Epithelial cell of proximal tubule (primary cell): Measurements from ENCODE around the gene MAG. TPM values are rescaled to one million over a fixed set of nuclear protein-coding genes. Genes with fewer than 3 reads are reported as not detected.
"Not testable (repeated sequence)": the region's sequence is repeated elsewhere in the genome, so short reads cannot be mapped to it uniquely, and the experiment has no call there.

Source experiments
- DNase-seq: peaks from one replicate; pipeline ENCODE4 v3.0.0-alpha.2; 2011; ENCODE audit warnings: low read depth
- H3K4me3 ChIP-seq: 2 replicates; pipeline ENCODE4 v1.5.1; 2011; ENCODE audit warnings: low read depth, mild to moderate bottlenecking, low read length
- total RNA-seq: library from RNA; depleted of rRNA; stranded (reverse); fragments of >200 nt; gene quantifications from 2 replicates; pipeline ENCODE4 v1.2.3, GENCODE V29; 2015
- TF ChIP-seq, protein P1 (sequence below): conservative IDR thresholded peaks from 2 replicates; pipeline ENCODE4 v1.5.1; 2012; ENCODE audit warnings: low read depth, mild to moderate bottlenecking, low read length

Gene MAG
- total RNA-seq, 1 donor from 2014 or later = not detected

DNA sequence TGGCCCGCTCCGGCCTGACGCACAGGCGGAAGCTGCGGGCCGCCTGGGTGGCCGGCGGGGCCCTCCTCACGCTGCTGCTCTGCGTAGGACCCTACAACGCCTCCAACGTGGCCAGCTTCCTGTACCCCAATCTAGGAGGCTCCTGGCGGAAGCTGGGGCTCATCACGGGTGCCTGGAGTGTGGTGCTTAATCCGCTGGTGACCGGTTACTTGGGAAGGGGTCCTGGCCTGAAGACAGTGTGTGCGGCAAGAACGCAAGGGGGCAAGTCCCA, 60.2 kb downstream of the MAG start:
- TF ChIP-seq, protein P1, sequence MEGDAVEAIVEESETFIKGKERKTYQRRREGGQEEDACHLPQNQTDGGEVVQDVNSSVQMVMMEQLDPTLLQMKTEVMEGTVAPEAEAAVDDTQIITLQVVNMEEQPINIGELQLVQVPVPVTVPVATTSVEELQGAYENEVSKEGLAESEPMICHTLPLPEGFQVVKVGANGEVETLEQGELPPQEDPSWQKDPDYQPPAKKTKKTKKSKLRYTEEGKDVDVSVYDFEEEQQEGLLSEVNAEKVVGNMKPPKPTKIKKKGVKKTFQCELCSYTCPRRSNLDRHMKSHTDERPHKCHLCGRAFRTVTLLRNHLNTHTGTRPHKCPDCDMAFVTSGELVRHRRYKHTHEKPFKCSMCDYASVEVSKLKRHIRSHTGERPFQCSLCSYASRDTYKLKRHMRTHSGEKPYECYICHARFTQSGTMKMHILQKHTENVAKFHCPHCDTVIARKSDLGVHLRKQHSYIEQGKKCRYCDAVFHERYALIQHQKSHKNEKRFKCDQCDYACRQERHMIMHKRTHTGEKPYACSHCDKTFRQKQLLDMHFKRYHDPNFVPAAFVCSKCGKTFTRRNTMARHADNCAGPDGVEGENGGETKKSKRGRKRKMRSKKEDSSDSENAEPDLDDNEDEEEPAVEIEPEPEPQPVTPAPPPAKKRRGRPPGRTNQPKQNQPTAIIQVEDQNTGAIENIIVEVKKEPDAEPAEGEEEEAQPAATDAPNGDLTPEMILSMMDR = no peak
- DNase-seq = no peak
- no peak overlapping the region for H3K4me3 ChIP-seq

DNA sequence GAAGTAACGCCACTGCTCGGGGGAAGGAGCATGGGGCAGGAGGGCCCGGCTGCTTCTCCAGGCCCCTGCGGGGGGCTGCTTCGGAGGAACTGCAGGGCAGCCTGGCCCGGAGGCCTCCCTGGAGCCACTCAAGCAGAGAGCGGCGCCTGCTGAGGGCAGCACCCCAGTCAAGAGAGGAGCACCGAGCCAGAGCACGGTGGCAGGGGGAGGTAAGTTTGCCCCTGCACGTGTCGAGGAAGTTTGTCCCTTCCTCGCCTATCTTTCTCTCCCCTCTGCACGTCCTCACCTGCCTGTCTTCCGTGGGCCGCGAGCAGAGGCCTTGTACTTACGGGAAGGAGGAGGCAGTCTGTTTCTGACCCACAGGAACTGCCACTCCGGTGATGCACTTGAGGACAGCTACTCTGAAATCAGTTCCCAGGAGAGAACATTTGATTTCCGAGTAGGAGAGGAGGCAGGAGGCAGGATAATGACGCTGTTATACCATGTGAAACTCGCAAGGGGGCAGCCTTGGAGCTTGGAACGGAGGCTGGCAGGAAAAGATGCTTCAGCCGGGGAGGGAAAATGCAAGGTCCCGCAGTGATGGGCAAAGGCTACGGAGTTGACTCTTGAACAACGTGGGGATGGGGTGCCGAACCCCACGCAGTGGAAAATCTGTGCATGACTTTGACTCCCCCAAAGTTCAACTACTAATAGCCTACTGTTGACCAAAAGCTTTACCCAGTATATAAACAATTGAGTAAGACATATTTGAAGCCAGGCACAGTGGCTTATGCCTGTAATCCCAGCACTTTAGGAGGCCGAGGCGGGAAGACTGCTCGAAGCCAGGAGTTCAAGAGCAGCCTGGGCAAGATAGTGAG, 60.7 kb downstream of the MAG start:
- DNase-seq = peak; percentile 9
- TF ChIP-seq, protein P1 = peak; percentile 85
- H3K4me3 ChIP-seq = no peak overlapping the region

DNA sequence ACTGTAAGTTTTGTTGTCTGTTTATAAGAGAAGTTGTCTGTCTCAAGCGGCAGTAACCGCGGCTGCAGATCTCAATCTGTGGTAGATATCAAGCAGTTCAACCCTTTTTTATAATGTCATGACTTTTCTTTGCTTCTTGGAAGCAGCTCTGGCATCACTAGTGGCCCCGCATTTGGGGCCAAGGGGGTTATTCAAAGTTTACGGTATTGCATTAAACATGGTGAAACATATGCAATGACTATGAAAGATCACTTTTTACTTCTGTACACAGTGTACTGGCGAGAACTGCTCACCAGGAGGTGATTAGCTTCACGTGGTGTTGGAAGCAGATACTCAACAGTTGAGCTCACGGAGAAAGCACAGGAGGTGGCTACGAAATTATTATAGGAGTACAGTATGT, 61.7 kb downstream of the MAG start:
- TF ChIP-seq, protein P1 = no peak
- no peak overlapping the region for H3K4me3 ChIP-seq
- DNase-seq = no peak

- no peak for DNase-seq
- H3K4me3 ChIP-seq = no peak overlapping the region
- TF ChIP-seq, protein P1 = no peak
These were observed 62.9 kb downstream of the MAG start for GRCh38 chr19:35354898-35355297.

GRCh38 chr19:35355791-35356460, 64.0 kb downstream of the MAG start:
- no peak for DNase-seq
- TF ChIP-seq, protein P1 = no peak
- H3K4me3 ChIP-seq = no peak overlapping the region

GRCh38 chr19:35357867-35358573, 66.1 kb downstream of the MAG start, which contains the start of gene FFAR3:
Gene FFAR3 (plus strand): TSS chr19:35358460. CDS start chr19:35358891, 431 bp downstream.
- TF ChIP-seq, protein P1 = no peak
- H3K4me3 ChIP-seq = no peak within 1 kb of the TSS
- no peak for DNase-seq

GRCh38 chr19:35358834-35359233, 66.9 kb downstream of the MAG start:
- DNase-seq = not testable (repeated sequence)

GRCh38 chr19:35359395-35359794, 67.4 kb downstream of the MAG start:
- not testable (repeated sequence) for DNase-seq, H3K4me3 ChIP-seq

More at GRCh38 chr19:35358834-35359233, 66.9 kb downstream of the MAG start:
- H3K4me3 ChIP-seq = not testable (repeated sequence)

- not testable (repeated sequence) for DNase-seq, H3K4me3 ChIP-seq
These were observed 68.1 kb downstream of the MAG start for GRCh38 chr19:35360081-35360480.
